HG03354 (cell line): ENCODE measurements around the gene C6.
"Not testable (repeated sequence)": the region's sequence is repeated elsewhere in the genome, so short reads cannot be mapped to it uniquely, and the experiment has no call there.

Experiments used
- ATAC-seq: cut with Tn5 transposase; IDR thresholded peaks from one replicate; pipeline ENCODE4 v1.9.1; 2021; ENCODE audit warnings: mild to moderate bottlenecking; ENCODE audit not compliant: unreplicated experiment, poor library complexity, severe bottlenecking

C6 gene

DNA sequence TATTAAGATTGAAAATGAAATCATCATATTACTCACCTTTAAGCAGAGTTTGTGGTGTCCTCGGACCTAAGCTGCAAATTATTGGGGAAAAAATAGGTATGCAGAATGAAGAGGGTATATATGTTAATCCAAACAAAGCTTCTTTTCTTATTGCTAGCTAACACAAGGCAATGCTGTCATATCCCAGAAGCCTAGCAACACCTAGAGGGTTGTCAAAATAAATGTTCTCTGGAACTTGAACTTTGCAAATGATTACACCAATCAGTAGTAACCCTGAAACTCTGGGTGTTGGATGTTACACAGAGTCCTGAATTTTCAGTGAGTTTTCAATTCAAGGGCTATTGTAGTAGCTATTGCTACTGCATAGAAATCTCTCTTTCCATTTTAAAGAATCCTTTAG is at the start of gene C6:
TSS of gene C6 (minus strand) at position 193 of the 400 bp plus-strand sequence. CDS start 10,302 bp downstream, outside the sequence.
- no peak for ATAC-seq

DNA sequence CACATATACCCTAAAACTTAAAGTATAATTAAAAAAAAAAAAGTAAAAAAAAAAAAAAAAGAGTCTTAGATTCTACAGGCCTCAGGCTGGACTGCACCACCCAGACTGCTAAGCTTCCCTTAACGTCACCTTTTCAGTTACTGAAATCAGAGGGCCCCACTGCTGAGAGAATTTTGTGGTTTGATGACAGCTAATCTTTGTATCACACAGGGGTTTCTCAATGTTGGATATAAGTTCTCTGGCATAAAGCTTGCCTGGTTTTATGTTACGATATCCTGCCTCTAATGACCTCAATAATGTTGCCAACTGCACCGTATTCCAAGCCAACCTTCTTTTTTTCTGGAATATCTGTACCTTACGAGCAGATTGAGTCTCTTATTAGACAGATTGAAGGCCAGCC is 43.1 kb upstream of the C6 start:
- no peak for ATAC-seq

DNA sequence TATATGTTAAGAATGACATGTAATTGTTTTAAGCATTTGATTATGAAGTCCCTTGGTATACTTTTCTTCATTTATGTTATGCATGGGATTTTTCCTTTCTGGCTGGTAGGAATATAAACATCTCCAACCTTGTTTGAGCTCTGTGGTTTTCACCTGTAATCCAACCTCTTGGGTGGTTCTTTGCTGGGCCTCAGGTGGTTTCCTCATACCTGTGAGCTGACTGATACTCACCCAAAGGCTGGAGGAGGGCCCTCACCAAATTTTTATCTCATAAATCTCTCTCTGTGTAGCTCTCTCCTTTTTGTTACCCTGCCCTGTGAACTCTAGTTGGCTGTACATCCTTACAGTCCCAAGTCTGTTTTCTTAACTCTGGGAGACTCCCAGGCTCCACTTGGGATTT is 39.8 kb upstream of the C6 start:
- ATAC-seq, result no peak

DNA sequence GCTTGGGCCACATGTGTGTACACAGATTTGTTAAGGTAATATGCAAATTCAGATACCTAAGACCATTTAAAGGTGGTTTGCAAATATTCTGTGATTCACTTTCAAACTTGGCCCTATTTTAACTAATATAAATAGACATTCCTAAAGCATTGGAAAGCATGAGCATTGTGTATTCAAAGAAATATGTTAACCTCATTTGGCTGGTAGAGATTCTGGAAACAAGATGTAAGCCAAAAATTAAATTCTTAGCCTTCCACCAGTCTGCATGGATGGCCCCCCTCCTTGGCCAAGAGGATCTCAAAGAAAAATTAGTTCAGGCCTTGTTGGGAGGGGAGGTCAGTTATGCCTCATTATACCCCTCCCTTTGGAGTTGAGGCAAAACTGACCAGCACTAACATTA is 38.7 kb upstream of the C6 start:
- no peak for ATAC-seq

DNA sequence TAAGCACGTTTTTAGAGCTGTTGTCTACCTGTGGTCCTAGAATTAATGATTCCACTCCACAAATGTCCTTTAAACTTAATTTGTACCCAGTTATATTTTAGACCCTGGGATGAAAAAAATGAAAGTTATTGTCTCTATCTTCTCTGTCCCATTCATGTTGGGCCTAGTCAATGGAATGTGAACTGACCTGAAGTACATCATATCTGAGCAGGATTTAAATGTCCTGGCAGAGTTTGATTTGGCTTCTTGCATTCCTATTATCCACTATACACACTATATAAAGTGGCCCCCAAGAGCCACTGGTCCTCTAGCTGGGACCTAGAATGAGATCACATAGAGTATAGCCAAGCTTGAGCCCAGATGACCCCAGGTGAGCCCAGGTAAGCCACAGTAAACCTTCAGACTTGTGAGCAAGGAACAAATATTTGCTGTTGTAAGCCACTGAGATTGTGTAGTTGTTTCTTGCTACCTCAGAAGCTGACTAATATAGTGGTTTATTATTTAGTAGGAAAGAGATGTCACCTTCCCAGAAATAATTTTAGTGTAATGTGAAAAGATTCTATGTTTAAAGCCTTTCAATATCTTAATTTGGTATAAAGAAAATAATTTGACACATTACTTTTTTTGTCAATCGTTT is 37.1 kb upstream of the C6 start:
- ATAC-seq, result no peak

DNA sequence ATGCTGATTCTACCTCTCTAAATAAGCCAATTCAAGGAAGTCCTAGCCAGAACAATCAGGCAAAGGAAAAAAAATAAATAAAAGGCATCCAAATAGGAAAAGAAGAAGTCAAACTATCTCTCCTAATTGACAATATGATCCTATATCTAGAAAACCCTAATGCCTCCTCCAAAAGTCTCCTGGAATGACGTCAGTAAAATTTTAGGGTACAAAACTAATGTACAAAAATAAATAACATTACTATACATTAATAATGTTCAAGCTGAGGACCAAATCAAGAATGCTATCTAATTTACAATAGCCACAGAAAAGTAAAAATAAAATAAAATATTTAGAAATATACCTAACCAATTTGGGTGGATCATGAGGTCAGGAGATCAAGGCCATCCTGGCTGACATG is 33.8 kb upstream of the C6 start:
- ATAC-seq, result no peak

- no peak for ATAC-seq
Observed at GRCh38 chr5:41246376-41246775, 33.0 kb upstream of the C6 start.

DNA sequence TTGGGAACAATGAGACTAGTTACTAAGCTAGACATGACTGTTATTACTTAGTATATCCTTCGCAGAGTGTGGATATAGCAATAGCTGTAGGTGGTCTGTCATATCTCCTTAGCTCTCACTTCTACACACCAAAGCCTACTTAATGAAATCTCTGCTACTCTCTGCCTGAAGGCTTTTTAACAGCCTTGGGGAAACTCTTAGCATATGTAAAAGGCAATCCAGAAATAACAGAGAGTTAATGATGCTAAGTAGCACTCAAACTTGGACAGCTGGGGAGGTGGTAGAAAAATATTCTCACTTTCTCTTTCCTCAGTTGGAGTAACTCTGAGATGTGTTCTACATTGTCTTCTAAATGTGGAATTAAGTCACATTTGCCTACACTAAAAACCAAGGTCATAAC is 30.2 kb upstream of the C6 start:
- ATAC-seq, result no peak

DNA sequence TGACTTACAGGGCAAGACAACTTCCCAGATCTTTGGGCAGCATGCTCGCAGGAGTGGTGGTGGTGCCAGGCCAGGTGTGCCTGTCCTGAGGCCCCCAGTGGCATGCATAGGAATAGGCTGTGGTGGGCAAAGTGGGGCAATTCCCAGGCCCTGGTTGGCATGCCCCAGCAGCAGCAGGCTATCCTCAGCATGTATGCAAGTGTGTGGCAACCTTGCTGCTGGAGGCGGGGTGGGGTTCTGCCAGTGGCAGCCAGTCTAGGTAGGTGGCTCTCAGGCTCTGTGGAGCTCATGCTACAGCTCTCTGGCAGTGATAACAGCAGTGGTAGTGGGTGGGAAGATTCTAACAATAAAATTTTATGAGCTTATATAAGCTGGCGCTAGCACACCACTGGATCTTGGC is 27.7 kb upstream of the C6 start:
- ATAC-seq, result no peak

DNA sequence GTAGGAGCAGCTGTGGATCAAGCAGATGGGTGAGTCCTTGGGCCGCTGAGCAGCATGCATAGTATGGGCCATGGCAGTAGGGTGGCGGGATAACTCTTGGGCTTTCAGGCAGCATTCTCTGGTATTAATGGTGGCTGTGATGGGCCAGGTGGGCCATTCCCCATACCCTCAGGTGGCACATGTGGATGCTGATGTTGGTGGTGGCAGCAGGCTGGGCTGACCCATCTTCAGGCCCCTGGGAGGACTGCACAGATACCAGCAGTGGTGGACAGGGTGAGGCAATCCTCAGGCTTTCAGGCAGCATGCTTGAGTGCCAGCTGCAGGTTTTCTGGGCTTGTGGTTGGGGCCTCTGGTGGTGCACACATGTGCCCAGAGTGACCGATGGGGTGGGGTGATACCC is 27.1 kb upstream of the C6 start:
- no peak for ATAC-seq

GRCh38 chr5:41234475-41234874 is 21.1 kb upstream of the C6 start:
- no peak for ATAC-seq

DNA sequence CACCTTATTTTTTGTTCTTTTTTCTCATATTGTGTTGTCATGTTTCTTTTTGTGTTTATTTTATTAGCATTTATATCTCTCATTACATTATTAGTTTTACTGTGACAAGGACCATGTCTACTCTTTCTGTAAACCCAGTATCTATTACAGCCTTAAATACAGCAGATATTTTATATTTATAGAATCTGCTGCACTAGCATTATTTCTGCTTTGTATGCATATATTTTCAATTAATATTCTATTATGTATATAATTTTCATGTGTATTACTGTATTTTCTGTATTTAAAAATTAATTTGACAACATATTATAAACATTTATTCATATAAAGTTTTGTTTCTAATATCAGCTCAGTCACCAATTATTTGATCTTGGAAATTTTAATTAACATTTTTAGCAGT is 19.5 kb upstream of the C6 start:
- no peak for ATAC-seq

DNA sequence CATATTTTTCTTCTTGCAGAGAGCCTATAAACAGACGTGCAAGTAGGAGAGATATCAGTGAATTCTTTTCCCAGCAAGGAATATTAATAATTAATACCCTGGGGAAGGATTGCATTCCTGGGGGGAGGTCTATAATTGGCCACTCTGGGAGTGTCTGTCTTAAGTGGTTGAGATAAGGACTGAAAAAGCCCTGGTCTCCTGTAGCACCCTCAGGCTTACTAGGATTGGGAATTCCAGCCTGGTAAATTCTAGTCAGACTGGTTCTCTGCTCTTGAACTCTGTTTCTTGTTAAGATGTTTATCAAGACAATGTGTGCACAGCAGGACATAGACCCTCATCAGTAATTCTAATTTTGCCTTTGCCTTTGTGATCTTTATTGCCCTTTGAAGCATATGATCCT is 16.9 kb upstream of the C6 start:
- not testable (repeated sequence) for ATAC-seq

GRCh38 chr5:41223962-41224361 is 10.6 kb upstream of the C6 start:
- no peak for ATAC-seq

GRCh38 chr5:41219658-41220269 is 6.4 kb upstream of the C6 start:
- ATAC-seq, result no peak

DNA sequence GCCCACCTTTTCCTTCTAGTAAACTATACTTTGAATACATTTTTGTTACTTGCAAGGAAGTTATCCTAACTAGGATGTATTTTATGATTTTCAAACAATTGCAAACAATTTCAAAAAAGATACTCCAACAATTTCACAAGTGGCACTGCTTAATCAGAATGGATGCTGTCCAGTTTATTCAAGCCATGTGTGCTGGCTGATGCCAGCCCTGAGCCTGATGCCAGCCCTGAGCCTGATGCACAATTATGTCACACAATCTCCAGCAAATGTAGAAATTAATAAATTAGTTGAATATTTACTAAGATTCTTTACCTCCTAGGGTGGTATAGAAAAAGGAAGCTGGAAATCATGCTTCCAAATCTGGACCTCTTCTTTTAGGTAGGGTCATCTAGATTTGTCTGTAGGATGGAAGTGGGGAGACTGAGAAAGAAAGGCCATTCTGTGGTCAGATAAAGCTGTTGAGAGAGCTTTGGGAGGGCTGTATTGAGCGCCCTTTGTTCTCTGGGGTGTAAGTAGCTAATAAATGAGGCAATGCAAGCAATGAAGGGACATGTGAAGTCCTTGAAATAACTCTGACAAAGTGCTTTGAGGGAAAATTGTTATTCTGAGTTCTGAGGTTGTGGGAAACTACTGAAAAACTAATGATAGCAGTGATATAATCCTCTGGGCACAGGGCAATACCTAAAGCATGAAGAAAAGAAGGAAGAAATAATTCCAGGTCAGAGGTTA is 5.8 kb upstream of the C6 start:
- ATAC-seq, result no peak

- ATAC-seq, result no peak
Observed at GRCh38 chr5:41214182-41214581, 850 bp upstream of the C6 start.

- no peak for ATAC-seq
Observed at GRCh38 chr5:41212935-41213334, 397 bp downstream of the C6 start.

DNA sequence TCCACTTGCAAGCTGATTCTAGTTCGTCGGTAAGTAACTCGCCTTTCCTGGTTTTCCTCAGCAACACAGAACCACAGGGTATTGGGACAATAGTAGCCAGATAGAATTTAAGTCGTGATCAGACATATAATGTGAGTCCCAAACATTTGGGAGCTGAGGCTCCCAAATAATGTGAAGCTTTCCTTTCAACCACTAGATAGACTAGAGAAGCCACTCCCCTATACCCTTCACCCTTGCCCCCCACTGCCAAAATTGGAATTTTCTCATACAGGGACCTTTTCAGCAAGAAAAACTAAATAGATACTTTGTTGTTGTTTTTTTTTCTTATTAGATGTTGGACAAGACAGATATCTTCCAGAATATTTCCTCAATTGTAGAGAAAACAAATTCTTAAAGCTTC is 1.9 kb downstream of the C6 start:
- no peak for ATAC-seq

DNA sequence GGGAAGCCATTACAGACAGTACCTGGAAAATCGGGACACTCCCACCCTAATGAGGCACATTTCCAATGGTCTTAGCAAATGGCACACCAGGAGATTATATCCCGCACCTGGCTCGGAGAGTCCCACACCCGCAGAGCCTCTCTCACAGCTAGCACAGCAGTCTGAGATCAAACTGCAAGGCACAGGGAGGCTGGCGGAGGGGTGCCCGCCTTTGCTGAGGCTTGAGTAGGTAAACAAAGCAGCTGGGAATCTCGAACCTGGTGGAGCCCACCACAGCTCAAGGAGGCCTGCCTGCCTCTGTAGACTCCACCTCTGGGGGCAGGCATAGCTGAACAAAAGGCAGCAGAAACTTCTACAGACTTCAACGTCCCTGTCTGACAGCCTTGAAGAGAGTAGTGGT is 7.9 kb downstream of the C6 start:
- ATAC-seq, result not testable (repeated sequence)

- no peak for ATAC-seq
Observed at GRCh38 chr5:41203033-41203432, 10.3 kb downstream of the C6 start.
